ENCODE data around the gene STUM.
"Not testable (repeated sequence)": the region's sequence is repeated elsewhere in the genome, so short reads cannot be mapped to it uniquely, and the experiment has no call there.

STUM gene, protein sequence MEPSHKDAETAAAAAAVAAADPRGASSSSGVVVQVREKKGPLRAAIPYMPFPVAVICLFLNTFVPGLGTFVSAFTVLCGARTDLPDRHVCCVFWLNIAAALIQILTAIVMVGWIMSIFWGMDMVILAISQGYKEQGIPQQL

DNA sequence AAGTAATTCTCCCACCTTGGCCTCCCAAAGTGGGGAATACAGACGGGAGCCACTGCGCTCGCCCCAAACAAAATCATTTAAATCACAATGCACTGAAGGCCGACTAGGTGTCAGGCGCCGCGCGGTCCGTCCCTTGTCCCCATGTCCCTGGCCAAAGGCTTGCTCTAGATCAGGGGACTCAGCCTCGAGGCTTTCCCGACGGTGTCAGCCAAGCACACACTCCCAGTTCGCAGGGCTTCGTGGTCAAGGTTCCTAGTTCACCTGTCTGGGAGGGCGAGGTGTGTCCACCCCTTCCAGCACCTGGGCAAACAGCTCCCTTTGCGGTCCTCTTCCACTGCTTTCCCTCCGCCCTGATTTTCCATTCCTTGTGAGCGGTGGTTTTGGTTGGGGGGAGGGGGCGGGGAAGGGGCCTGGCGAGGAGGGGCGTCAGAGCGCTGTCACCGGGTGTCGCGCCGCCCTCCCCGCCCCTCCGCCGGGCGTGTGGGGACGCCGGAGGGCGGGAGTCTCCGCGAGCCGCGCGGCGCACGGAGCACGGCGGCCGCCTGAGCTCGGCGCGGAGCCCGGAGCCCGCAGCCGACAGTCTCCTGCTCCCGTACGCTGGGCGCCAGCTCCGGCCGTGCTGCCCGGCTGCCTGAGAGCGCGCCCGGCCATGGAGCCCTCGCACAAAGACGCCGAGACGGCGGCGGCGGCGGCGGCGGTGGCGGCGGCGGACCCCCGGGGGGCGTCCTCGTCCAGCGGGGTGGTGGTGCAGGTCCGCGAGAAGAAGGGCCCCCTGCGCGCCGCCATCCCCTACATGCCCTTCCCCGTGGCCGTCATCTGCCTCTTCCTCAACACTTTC, at the start of gene STUM:
TSS of gene STUM (plus strand) at position 509 of the 838 bp plus-strand sequence. CDS start at position 650, 141 bp downstream.
- DNase-seq (ENCODE audit: low read depth, low spot score) = no peak
- Histone ChIP-seq H3K36me3 (ENCODE audit: insufficient read depth, low read length) (no peaks in the 10 kb centered on the region), H3K27ac (no peak within 1 kb of the TSS), H3K4me3 (peak within 1 kb of the TSS; percentile 82), H3K9ac (ENCODE audit: insufficient read length) (peak within 1 kb of the TSS; percentile 21), H3K9me3 (ENCODE audit: low read depth, low read length) (no peaks in the 10 kb centered on the region)
- TF ChIP-seq POLR2AphosphoS5 (IDR thresholded peaks at IDR 0.05; ENCODE audit: borderline replicate concordance, low read depth, low read length) = no peak
- TF ChIP-seq FOXP2 (optimal IDR thresholded peaks at IDR 0.05; ENCODE audit: control extremely low read depth, extremely low read length, insufficient read depth) = no peak
- no peak for TF ChIP-seq EZH2 (IDR thresholded peaks at IDR 0.05)

DNA sequence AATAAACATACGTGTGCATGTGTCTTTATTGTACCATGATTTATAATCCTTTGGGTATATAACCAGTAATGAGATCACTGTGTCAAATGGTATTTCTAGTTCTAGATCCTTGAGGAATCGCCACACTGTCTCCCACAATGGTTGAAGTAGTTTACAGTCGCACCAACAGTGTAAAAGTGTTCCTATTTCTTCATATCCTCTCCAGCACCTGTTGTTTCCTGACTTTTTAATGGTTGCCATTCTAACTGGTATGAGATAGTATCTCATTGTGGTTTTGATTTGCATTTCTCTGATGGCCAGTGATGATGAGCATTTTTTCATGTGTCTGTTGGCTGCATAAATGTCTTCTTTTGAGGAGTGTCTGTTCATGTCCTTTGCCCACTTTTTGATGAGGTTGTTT, 48.9 kb upstream of the STUM start:
- H3K4me3 ChIP-seq; DNase-seq (ENCODE audit: low read depth, low spot score); H3K27ac ChIP-seq; H3K36me3 ChIP-seq (ENCODE audit: insufficient read depth, low read length); H3K9ac ChIP-seq (ENCODE audit: insufficient read length); H3K9me3 ChIP-seq (ENCODE audit: low read depth, low read length): not testable (repeated sequence)

DNA sequence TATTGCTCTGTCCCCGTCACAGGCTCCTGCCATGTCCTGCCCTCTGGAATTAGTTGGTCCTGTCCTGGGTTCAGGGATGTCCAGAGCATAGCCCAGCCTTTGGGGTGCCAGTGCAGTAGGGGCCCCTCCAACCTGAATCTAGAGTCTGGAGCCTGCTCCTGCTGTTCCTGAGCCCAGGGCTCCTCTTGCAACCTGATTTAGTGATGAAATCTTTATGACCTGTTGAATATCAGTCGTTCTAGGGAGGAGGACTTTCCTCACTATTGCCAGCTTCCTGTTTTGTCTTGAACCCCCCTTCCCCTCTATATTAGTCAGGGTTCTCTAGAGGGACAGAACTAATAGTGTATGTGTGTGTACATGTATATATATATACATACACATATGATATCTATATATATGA, 42.5 kb upstream of the STUM start:
- Histone ChIP-seq H3K27ac (no peak overlapping the region), H3K9ac (ENCODE audit: insufficient read length) (no peak overlapping the region)
- no peak for DNase-seq (ENCODE audit: low read depth, low spot score)

DNA sequence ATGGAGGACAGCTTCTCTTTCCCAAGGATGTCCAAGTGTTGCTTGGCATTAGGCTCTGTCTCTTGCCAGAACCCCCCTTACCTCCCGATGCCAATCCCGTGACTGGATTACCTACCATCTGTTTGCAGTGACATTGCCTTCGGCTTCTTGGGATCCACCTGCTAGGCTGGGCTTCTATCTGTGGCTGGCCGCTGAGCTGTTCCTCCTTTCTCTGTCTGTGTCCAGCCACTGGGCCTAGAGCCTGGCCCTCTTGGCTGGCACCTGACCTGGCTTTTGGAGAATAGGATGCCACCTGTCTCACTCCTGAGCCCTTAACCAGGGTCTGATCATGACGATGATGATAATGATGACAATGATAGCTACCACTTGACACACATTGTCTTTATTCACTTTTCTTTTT, 41.6 kb upstream of the STUM start:
- TF ChIP-seq FOXP2 (optimal IDR thresholded peaks at IDR 0.05; ENCODE audit: control extremely low read depth, extremely low read length, insufficient read depth) (no peak), EZH2 (IDR thresholded peaks at IDR 0.05) (no peak), POLR2AphosphoS5 (IDR thresholded peaks at IDR 0.05; ENCODE audit: borderline replicate concordance, low read depth, low read length) (no peak)
- H3K4me3 ChIP-seq = no peak overlapping the region
- no peaks in the 10 kb centered on the region for H3K36me3 ChIP-seq (ENCODE audit: insufficient read depth, low read length)
- no peak for DNase-seq (ENCODE audit: low read depth, low spot score)
- no peak overlapping the region for H3K27ac ChIP-seq
- no peaks in the 10 kb centered on the region for H3K9me3 ChIP-seq (ENCODE audit: low read depth, low read length)
- no peak overlapping the region for H3K9ac ChIP-seq (ENCODE audit: insufficient read length)

More for the DNA sequence above, 42.5 kb upstream of the STUM start:
- Histone ChIP-seq H3K9me3 (ENCODE audit: low read depth, low read length) (no peaks in the 10 kb centered on the region), H3K4me3 (0 out of 2 replicates have a peak overlapping the region, but pooled peaks have one; percentile 11), H3K36me3 (ENCODE audit: insufficient read depth, low read length) (no peaks in the 10 kb centered on the region)
- no peak for TF ChIP-seq POLR2AphosphoS5 (IDR thresholded peaks at IDR 0.05; ENCODE audit: borderline replicate concordance, low read depth, low read length)

DNA sequence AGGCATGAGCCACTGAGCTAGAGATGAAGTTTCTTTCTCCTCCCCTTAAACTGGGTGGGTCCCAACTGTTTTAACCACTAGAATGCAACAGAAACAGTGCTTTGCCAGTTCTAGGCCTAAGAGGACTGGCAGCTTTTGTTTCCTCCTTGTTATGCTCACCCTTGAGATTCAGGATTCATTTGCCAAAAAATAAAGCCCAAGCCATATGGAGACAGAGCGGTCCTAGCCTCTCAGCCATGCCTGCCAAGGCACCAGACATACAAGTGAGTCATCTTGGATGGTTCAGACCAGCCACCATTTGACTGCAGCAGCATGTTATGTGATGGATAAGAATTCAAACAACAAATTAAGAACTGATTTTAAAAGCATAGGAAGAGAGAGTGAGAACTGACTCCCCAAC, 38.1 kb upstream of the STUM start:
- DNase-seq (ENCODE audit: low read depth, low spot score) = no peak
- no peaks in the 10 kb centered on the region for H3K36me3 ChIP-seq (ENCODE audit: insufficient read depth, low read length)
- no peak overlapping the region for H3K27ac ChIP-seq
- TF ChIP-seq FOXP2 (optimal IDR thresholded peaks at IDR 0.05; ENCODE audit: control extremely low read depth, extremely low read length, insufficient read depth) (no peak), POLR2AphosphoS5 (IDR thresholded peaks at IDR 0.05; ENCODE audit: borderline replicate concordance, low read depth, low read length) (no peak), EZH2 (IDR thresholded peaks at IDR 0.05) (no peak)
- H3K4me3 ChIP-seq = no peak overlapping the region
- no peak overlapping the region for H3K9ac ChIP-seq (ENCODE audit: insufficient read length)
- no peaks in the 10 kb centered on the region for H3K9me3 ChIP-seq (ENCODE audit: low read depth, low read length)

DNA sequence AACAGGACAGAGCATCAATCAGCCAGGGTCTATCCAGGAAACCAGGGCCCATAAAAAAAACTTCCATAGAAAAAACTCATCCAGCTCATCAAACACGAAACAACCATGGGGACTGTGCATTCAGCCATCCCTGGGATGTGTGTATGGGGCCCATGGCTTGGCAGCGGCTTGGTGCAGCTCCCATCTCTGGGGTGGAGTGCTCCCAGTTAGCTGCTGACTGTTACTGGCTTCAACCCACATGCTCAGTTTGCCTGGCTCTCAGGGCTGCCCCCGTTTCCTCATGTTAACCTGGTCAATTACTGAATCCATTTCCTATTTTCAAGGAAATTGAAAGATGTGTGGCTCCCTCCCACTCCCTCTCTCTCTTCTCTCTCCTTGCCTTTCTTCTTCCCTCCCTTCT, 37.3 kb upstream of the STUM start:
- H3K36me3 ChIP-seq (ENCODE audit: insufficient read depth, low read length) = no peaks in the 10 kb centered on the region
- DNase-seq (ENCODE audit: low read depth, low spot score) = no peak
- no peak overlapping the region for H3K4me3 ChIP-seq
- H3K27ac ChIP-seq = no peak overlapping the region
- H3K9me3 ChIP-seq (ENCODE audit: low read depth, low read length) = no peaks in the 10 kb centered on the region
- no peak for TF ChIP-seq POLR2AphosphoS5 (IDR thresholded peaks at IDR 0.05; ENCODE audit: borderline replicate concordance, low read depth, low read length)
- no peak overlapping the region for H3K9ac ChIP-seq (ENCODE audit: insufficient read length)

DNA sequence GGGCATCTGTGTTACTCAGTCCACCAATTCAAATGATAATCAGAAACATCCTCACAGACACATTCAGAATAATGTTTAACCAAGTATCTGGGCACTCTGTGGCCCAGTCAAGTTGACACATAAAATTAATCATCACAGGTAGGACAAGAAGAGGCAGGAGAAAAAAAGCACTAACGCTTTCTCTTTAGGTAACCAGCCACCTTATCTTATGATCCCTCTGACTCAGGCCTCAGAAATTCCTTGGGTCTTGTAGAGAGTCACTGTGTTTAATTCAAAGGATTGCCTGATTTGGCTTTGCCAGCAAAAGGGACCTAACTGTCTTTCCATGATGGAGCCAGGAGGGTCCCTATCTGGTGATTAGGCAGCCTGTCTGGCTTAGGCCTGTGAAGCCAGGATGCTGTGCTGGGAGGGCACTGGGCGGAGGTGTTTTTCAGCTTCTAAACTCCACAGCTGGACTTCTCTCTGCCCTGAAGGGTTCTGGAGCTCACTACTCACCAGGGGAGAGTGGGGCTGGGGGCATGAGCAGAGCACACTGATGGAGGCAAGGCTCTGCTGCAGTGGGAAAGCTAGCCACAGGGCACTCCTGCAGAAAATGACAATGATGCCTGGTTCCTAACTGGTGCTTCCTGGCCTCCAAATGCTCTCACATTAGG, 36.4 kb upstream of the STUM start:
- no peaks in the 10 kb centered on the region for H3K9me3 ChIP-seq (ENCODE audit: low read depth, low read length)
- TF ChIP-seq EZH2 (IDR thresholded peaks at IDR 0.05) (no peak), FOXP2 (optimal IDR thresholded peaks at IDR 0.05; ENCODE audit: control extremely low read depth, extremely low read length, insufficient read depth) (no peak), POLR2AphosphoS5 (IDR thresholded peaks at IDR 0.05; ENCODE audit: borderline replicate concordance, low read depth, low read length) (no peak)
- H3K4me3 ChIP-seq = no peak overlapping the region
- H3K27ac ChIP-seq = no peak overlapping the region
- no peak overlapping the region for H3K9ac ChIP-seq (ENCODE audit: insufficient read length)
- no peaks in the 10 kb centered on the region for H3K36me3 ChIP-seq (ENCODE audit: insufficient read depth, low read length)
- no peak for DNase-seq (ENCODE audit: low read depth, low spot score)

DNA sequence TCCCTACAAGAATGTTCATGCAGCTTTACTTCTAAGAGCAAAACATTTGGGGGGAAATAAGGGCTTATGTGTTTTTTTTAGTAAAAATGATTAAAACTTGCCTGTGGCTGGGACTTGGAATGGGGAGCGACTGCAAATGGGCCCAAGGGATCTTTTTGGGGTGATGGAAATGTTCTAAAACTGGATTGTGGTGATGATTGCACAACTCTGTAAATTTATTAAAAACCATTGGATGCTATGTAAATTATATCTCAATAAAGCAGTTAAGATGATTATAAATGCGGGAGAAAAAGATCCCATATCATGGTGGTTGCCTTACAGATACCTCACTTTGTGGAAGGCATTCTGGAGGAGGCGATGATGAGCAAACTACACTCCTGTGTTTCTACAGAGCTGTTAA, 30.2 kb upstream of the STUM start:
- TF ChIP-seq FOXP2 (optimal IDR thresholded peaks at IDR 0.05; ENCODE audit: control extremely low read depth, extremely low read length, insufficient read depth) = no peak
- TF ChIP-seq POLR2AphosphoS5 (IDR thresholded peaks at IDR 0.05; ENCODE audit: borderline replicate concordance, low read depth, low read length) = no peak
- TF ChIP-seq EZH2 (IDR thresholded peaks at IDR 0.05) = no peak
- Histone ChIP-seq H3K9ac (ENCODE audit: insufficient read length) (no peak overlapping the region), H3K4me3 (no peak overlapping the region), H3K9me3 (ENCODE audit: low read depth, low read length) (no peaks in the 10 kb centered on the region), H3K27ac (no peak overlapping the region), H3K36me3 (ENCODE audit: insufficient read depth, low read length) (no peaks in the 10 kb centered on the region)
- DNase-seq (ENCODE audit: low read depth, low spot score) = no peak
